ENCODE data around the gene ATP5ME.

ATP5ME gene

GRCh38 chr4:667545-667925 is 6.5 kb downstream of the ATP5ME start:
- Mint-ChIP-seq H3K4me1 (no peaks in the 10 kb centered on the region), H3K27ac (no peak overlapping the region), H3K9me3 (no peaks in the 10 kb centered on the region), H3K36me3 (ENCODE audit: low read depth) (peaks cover 16% of the 10 kb centered on the region), H3K27me3 (ENCODE audit: low read depth) (peaks cover under 1% of the 10 kb centered on the region), H3K4me3 (no peak overlapping the region)
- no peak for TF ChIP-seq CTCF (IDR thresholded peaks at IDR 0.05; ENCODE audit: unreplicated experiment in 3 of 3)

- no peak for TF ChIP-seq CTCF (IDR thresholded peaks at IDR 0.05; ENCODE audit: unreplicated experiment in 3 of 3)
- no peak overlapping the region for H3K27ac Mint-ChIP-seq
- peaks cover 13% of the 10 kb centered on the region for H3K36me3 Mint-ChIP-seq (ENCODE audit: low read depth)
- H3K4me3 Mint-ChIP-seq = no peak overlapping the region
- H3K9me3 Mint-ChIP-seq = no peaks in the 10 kb centered on the region
- peaks cover 3% of the 10 kb centered on the region for H3K27me3 Mint-ChIP-seq (ENCODE audit: low read depth)
- no peaks in the 10 kb centered on the region for H3K4me1 Mint-ChIP-seq
Observed at GRCh38 chr4:666822-667544, 7.1 kb downstream of the ATP5ME start.

- Mint-ChIP-seq H3K4me1 (no peaks in the 10 kb centered on the region), H3K36me3 (ENCODE audit: low read depth) (peaks cover 10% of the 10 kb centered on the region), H3K4me3 (no peak overlapping the region), H3K27ac (no peak overlapping the region), H3K9me3 (no peaks in the 10 kb centered on the region), H3K27me3 (ENCODE audit: low read depth) (peaks cover 3% of the 10 kb centered on the region)
- no peak for TF ChIP-seq CTCF (IDR thresholded peaks at IDR 0.05; ENCODE audit: unreplicated experiment in 3 of 3)
Observed at GRCh38 chr4:666436-666810, 7.7 kb downstream of the ATP5ME start.

GRCh38 chr4:665751-666435 is 8.2 kb downstream of the ATP5ME start:
- H3K36me3 Mint-ChIP-seq (ENCODE audit: low read depth) = peaks cover 7% of the 10 kb centered on the region
- H3K9me3 Mint-ChIP-seq = no peaks in the 10 kb centered on the region
- TF ChIP-seq CTCF (IDR thresholded peaks at IDR 0.05; ENCODE audit: unreplicated experiment in 3 of 3) = no peak
- no peak overlapping the region for H3K4me3 Mint-ChIP-seq
- H3K27me3 Mint-ChIP-seq (ENCODE audit: low read depth) = peaks cover 3% of the 10 kb centered on the region
- no peak overlapping the region for H3K27ac Mint-ChIP-seq
- no peaks in the 10 kb centered on the region for H3K4me1 Mint-ChIP-seq

GRCh38 chr4:665381-665750 is 8.7 kb downstream of the ATP5ME start:
- Mint-ChIP-seq H3K9me3 (no peaks in the 10 kb centered on the region), H3K4me3 (no peak overlapping the region), H3K4me1 (no peaks in the 10 kb centered on the region), H3K27me3 (ENCODE audit: low read depth) (peaks cover 3% of the 10 kb centered on the region), H3K27ac (no peak overlapping the region), H3K36me3 (ENCODE audit: low read depth) (peaks cover 7% of the 10 kb centered on the region)
- no peak for TF ChIP-seq CTCF (IDR thresholded peaks at IDR 0.05; ENCODE audit: unreplicated experiment in 3 of 3)
